ENCODE data around the gene NCBP3. TPM values are rescaled to one million over a fixed set of nuclear protein-coding genes. Genes with fewer than 3 reads are reported as not detected.

Gene NCBP3
- total RNA-seq, 4 donors from 2014 or later: 17.3 to 31.5 (median 21.3) TPM

DNA sequence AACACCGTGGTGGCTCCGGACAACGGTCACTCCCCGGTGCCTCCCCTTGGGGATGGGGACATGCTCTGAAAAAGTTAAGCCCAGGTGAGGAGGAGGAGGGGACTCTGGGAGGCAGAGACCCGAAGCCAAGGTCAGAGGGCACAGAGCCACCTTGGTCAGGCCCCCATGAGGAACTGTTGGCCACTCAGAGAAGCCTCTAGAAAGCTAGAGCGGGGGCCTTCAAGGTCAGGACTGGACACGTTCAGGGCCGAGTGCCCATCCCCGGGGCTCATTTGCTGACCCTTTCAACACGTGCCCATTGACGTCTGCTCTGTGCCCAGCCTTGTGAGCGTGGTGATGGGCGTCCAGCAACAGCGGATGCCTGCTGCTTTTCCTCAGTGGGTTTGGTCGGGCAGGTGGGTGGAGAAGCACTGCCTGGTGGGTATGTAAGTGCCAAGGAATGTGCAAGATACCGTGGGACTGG, 84.1 kb downstream of the NCBP3 start:
- Histone ChIP-seq H3K27me3 (peaks cover 0 to 4% of the 10 kb centered on the region in 2 donors), H3K4me1 (no peaks in the 10 kb centered on the region), H3K27ac (no peak overlapping the region), H3K36me3 (no peaks in the 10 kb centered on the region), H3K9me3 (peaks cover 0 to 21% (median 0%) of the 10 kb centered on the region in 4 donors), H3K4me3 (no peak overlapping the region)
- no peak for DNase-seq (ENCODE audit: low spot score in 2 of 2)
- WGBS, 2 donors: 78 to 88% methylated on average over 11 to 16 of the region's 16 CpGs
- no peak for TF ChIP-seq POLR2A (IDR thresholded peaks at IDR 0.05)
- TF ChIP-seq, protein P1, sequence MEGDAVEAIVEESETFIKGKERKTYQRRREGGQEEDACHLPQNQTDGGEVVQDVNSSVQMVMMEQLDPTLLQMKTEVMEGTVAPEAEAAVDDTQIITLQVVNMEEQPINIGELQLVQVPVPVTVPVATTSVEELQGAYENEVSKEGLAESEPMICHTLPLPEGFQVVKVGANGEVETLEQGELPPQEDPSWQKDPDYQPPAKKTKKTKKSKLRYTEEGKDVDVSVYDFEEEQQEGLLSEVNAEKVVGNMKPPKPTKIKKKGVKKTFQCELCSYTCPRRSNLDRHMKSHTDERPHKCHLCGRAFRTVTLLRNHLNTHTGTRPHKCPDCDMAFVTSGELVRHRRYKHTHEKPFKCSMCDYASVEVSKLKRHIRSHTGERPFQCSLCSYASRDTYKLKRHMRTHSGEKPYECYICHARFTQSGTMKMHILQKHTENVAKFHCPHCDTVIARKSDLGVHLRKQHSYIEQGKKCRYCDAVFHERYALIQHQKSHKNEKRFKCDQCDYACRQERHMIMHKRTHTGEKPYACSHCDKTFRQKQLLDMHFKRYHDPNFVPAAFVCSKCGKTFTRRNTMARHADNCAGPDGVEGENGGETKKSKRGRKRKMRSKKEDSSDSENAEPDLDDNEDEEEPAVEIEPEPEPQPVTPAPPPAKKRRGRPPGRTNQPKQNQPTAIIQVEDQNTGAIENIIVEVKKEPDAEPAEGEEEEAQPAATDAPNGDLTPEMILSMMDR (IDR thresholded peaks at IDR 0.05): no peak
- TF ChIP-seq EP300 (IDR thresholded peaks at IDR 0.05): no peak

DNA sequence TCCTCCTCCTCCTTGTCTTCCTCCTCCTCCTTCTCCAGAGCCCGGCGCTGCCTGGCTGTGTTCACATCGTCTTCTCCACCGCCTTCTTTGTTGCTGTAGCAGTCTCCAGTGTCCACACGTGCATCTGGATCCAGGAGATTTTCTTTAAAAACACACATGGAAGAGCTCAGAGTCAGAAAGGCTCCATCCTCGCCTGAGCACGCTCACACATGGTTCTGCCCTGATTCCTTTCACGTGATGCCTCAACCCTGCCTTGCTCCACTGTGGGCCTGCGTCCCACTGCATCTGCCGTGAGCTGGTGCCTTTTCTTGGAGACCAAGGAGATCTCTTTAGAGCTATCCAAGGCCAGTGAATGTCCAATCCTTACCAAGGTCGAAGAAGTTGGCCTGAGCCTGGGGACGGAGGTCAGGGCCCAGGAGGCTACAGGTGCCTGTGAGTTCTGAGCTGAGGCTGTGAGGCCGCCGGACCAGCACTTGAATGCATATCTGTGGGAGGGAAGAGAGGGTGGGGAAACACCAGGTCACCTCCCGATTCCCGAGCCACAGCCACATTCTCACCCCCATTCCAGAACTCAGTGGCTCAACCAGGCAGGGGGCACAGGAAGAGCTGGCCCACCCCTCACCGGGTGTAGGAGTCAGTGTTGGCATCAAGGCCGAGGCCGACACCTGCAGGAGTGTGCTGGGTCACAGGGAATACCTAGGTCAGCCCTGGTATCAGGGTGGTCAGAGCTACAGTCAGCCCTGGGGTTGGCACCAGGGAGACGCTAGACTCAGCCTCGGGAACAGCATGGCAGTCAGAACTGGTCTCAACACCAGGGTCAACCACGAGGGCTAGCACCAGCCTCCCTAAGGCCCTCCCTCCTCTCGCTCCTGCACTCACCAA, 84.8 kb downstream of the NCBP3 start:
- Histone ChIP-seq H3K27ac (no peak overlapping the region), H3K9me3 (peaks cover 0 to 16% (median 0%) of the 10 kb centered on the region in 4 donors), H3K4me1 (no peaks in the 10 kb centered on the region), H3K36me3 (no peaks in the 10 kb centered on the region), H3K4me3 (no peak overlapping the region), H3K27me3 (peaks cover 0 to 4% of the 10 kb centered on the region in 2 donors)
- TF ChIP-seq, protein P1 (IDR thresholded peaks at IDR 0.05): no peak
- no peak for TF ChIP-seq EP300 (IDR thresholded peaks at IDR 0.05)
- TF ChIP-seq POLR2A (IDR thresholded peaks at IDR 0.05): no peak
- DNase-seq (ENCODE audit: low spot score in 2 of 2): no peak
- WGBS, 2 donors: 71 to 72% methylated on average over 16 to 23 of the region's 23 CpGs

DNA sequence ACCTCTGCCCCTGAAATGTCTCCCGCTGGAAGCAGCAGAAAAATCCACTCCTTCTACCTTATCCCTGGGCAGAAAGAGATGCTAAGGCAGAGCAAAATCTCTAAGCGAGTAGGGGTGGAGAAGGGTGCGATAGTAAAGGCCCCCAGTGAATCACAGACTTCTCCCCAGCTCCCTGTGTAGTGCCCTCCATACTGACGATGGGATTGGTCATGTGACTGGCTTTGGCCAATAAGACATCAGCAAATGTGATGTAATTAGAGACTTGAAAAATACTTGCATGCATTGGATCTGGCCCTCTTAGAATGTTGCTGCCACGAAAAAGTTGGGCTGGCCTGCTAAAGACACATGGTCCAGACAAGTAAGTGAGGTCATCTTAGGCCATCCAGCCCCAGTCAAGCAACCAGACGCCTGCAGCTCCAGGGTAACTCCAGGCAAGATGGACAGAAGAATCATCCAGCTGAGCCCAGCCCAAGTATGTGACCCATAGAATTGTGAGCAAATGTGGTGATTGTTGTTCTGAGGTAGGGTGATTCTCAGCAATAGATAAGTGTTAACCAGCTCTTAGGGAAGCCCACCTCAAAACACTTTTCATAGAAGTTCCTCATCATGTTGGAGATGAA, 86.3 kb downstream of the NCBP3 start:
- peaks cover 0 to 13% (median 0%) of the 10 kb centered on the region in 4 donors for H3K9me3 ChIP-seq
- no peak overlapping the region for H3K27ac ChIP-seq
- no peak for TF ChIP-seq EP300 (IDR thresholded peaks at IDR 0.05)
- no peak for TF ChIP-seq POLR2A (IDR thresholded peaks at IDR 0.05)
- TF ChIP-seq, protein P1 (IDR thresholded peaks at IDR 0.05): no peak
- no peak overlapping the region for H3K4me3 ChIP-seq
- H3K4me1 ChIP-seq: peaks cover 0 to 5% (median 0%) of the 10 kb centered on the region in 4 donors
- peaks cover 0 to 16% of the 10 kb centered on the region in 2 donors for H3K27me3 ChIP-seq
- WGBS, 2 donors: 79 to 90% methylated on average over 6 of the region's 6 CpGs
- no peak for DNase-seq (ENCODE audit: low spot score in 2 of 2)
- H3K36me3 ChIP-seq: no peaks in the 10 kb centered on the region

DNA sequence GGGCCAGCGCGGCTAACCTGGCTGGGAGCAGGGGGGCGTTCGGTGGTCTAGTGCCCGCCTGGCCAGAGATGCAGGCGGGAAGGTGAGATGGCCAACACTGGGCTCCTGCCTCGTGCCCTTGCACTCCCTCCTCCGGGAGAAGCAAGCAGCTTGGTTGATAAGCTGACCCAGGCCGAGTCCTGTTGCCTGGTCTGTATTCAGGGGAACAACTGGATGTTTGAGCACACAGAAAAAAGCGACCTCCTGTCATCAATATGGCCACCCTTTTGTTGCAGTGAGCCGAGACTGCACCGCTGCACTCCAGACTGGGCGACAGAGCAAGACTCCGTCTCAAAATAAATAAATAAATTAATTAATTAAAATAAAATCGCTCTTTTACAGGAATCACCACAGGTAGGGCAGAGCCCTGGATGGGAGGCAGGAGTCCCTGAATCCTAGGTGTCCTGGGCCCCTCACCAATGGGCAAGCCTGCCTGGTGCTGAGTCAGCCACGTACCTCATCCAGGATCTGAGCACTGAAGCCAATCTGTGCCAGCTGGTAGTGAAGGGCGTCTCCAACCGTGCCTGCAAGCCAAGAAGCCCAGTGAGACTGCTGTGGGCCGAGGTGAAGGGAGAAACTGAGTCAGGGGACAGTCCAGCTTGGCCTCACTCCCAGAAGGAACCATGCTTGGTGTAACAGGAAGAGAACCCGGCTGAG, 90.6 kb downstream of the NCBP3 start:
- Histone ChIP-seq H3K27me3 (peaks cover 0 to 25% of the 10 kb centered on the region in 2 donors), H3K4me3 (peak overlapping the region in 1 of 4 donors; percentile 31), H3K36me3 (no peaks in the 10 kb centered on the region), H3K4me1 (peaks cover 0 to 9% (median 0%) of the 10 kb centered on the region in 4 donors), H3K9me3 (peaks cover 0 to 13% (median 0%) of the 10 kb centered on the region in 4 donors), H3K27ac (peak overlapping the region in 1 of 4 donors; percentile 66)
- 57 to 66% methylated on average over 17 to 20 of the region's 20 CpGs for WGBS, 2 donors
- TF ChIP-seq POLR2A (IDR thresholded peaks at IDR 0.05) (no peak), EP300 (IDR thresholded peaks at IDR 0.05) (no peak)
- TF ChIP-seq, protein P1 (IDR thresholded peaks at IDR 0.05): no peak
- DNase-seq (ENCODE audit: low spot score in 2 of 2): no peak

Measured in tibial nerve (tissue), 4 donors.